Astrocyte of the spinal cord (primary cell): ENCODE data around the gene AGAP1.

Experiments
- DNase-seq: peaks from one replicate; pipeline ENCODE4 v3.0.0; 2011; ENCODE audit warnings: low read depth, low spot score
- H3K4me3 ChIP-seq: 2 replicates; pipeline ENCODE4 v1.5.1; 2011; ENCODE audit warnings: low read depth, mild to moderate bottlenecking, low read length, moderate library complexity
- in situ Hi-C: cut with HindIII; loops from 2 replicates; pipeline ENCODE4 v1.10.0; 2017; ENCODE audit warnings: low sequenced_read_pairs
- TF ChIP-seq, protein P1 (sequence below): IDR thresholded peaks from 2 replicates; pipeline ENCODE4 v1.5.1; 2012; ENCODE audit warnings: low read depth, mild to moderate bottlenecking, low read length, inconsistent platforms

The AGAP1 gene

DNA sequence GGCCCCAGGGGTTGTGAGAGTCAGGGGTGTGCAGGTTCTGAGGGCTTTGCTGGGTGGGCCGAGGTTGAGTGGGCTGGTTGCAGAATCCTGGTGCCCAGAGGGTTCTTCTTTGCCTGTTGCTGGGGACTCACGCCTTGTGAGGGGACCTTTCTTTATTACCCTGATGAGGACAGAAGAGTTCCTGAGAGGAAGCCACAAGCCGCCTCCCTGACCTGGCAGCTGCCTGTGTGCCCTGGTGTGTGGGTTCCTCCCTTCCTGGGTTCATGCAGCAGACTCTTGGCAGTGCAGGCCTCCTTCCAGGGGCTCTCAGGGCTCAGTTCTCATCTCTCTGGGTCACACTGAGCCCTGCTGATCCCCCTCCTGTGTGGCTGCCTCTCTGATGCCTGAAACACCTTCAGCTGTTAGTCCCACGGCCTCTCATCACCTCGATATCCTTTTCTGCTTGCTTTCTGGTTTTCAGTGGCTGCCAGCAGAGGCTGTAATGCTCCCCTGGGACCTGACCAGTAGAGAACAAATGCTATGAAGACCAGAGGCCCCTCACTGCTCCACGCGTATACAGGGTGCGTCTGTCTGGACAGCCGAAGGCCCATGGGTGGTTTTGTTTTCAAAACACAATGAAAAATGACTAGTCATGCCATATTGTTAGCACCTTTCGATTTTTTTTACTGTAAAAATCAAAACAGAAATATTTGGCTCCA is 191.3 kb downstream of the AGAP1 start:
- H3K4me3 ChIP-seq: no peak overlapping the region
- DNase-seq: no peak
- TF ChIP-seq, protein P1, sequence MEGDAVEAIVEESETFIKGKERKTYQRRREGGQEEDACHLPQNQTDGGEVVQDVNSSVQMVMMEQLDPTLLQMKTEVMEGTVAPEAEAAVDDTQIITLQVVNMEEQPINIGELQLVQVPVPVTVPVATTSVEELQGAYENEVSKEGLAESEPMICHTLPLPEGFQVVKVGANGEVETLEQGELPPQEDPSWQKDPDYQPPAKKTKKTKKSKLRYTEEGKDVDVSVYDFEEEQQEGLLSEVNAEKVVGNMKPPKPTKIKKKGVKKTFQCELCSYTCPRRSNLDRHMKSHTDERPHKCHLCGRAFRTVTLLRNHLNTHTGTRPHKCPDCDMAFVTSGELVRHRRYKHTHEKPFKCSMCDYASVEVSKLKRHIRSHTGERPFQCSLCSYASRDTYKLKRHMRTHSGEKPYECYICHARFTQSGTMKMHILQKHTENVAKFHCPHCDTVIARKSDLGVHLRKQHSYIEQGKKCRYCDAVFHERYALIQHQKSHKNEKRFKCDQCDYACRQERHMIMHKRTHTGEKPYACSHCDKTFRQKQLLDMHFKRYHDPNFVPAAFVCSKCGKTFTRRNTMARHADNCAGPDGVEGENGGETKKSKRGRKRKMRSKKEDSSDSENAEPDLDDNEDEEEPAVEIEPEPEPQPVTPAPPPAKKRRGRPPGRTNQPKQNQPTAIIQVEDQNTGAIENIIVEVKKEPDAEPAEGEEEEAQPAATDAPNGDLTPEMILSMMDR: no peak
- in situ Hi-C loops: no loop called here

DNA sequence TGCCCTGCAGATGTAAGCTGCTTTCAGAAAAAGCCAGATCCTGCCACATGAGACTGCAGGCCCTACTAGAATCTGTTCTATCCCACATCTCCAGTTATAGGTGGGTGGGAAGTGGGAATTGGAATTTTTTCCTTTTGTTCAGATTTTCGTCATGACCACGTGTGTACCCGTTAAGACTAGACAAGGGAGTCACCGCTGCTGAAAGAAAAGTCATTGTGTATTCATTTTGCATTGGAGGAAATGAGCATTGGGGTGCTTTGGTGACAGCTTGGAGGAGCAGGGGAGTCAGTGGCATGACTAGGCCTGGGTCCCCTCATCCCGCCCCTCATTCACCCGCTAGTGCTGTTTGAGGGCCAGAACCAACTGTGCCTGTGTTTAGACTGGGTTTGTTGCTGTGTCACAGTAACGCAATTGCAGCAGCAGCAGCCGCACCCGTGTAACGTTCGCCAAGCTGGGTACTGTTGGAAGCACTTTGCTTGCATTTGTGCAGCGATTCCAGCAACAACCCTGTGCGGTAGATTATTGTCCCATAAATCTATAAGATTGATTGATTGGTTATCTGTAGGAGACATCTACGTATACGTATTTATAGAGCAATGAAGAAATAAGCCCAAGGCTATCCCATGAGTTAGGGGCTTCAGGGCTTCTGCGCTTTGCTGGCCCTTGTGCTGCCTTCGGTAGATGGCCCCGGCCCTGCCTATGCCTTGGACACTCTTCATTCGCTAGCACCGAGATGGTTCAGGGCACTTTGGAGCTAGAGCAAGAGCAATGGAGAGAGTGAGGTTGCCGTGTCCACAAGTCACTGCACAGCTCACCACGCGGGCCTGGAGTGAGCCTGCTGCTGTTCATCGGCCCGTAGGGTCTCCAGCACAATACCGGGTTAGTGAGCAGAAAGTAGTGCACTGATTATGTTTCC is 194.9 kb downstream of the AGAP1 start:
- H3K4me3 ChIP-seq: no peak overlapping the region
- in situ Hi-C loops: no loop called here
- TF ChIP-seq, protein P1: no peak
- DNase-seq: no peak

DNA sequence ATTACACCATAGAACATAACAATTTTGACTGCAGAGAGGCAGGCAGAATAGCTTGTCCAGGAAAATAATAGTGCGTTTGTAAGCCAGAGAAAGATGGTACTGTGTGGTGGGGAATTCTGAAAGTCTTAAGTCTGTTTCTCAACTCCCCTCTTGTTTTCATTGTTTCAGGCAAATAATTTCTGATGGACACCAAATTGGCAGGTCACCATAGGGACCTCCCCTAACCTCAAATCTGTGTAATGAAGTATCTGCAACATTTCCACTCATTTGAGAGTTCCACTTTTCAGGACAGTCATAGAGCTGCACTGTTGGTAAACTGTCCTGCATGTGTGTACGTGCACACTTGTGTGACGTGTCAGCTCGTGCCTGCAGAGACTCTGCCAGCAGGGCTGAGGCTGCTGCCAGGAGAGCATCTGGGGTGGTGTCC is 195.6 kb downstream of the AGAP1 start:
- in situ Hi-C loops: no loop called here
- no peak for DNase-seq
- H3K4me3 ChIP-seq: no peak overlapping the region
- TF ChIP-seq, protein P1: no peak

DNA sequence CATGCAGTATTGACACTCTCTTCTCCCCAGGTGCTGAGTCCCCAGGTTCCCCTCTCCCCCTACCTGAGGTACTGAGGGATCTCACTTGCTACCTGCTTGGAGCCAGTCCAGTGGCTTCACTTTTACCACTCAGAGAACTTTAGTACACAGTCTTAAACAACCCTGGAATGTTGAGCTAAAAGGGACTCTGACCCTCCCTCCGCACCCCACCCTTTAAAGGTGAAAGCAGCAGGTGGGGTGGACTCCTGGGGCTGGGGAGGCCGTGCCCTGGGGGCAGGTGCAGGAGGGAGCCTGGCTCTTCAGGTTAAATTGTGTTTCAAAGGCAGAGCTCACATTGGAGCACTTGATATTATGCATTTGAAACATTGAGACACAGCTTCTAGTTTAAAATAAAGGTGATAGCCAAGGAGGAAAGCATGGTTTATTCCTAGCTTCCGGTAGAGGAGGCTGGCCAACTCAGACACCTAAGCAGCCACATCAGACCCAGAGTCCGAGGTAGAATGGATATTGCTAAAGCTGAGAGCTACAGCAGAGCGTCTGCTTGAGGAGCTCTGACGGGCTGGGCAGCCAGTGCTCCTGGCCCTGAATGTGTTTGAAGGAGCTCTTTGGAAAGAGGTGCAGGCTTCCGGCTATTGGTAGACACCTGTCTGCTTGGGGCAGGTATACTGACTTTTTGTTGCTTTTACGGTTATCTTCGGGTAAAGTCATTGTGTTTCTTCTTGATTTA is 196.4 kb downstream of the AGAP1 start:
- TF ChIP-seq, protein P1: no peak
- in situ Hi-C loops: no loop called here
- DNase-seq: no peak
- no peak overlapping the region for H3K4me3 ChIP-seq

DNA sequence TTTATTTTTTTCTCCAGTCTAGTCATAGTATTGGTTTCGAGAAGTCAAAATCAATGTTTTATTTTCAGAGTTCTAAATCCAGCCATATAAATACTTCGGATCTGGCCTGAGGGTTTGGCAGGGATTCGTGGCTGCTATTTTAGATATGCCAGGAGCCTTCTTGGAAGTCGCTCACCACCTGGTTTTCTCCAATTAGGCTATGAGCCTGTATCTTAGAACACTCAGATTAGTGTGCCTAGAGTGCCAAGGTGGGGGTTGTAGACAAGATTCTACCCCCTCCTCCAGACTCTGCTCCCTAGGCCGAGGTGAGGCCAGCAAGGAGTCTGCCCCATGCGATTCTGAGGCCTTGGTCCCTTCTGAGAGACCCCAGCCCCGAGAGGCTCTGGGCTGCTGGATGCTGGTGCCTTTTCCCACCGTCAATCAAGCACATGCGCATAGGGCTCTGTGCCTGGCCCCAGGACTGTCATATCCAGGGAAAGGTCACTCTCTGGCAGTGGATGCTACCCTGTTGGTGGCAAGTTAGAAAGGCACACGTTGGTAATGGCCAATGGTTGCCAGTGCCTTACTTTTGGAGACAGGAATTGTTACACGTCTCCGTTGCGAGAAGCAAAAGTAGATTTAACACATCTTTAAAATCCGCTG is 197.1 kb downstream of the AGAP1 start:
- TF ChIP-seq, protein P1: no peak
- no peak overlapping the region for H3K4me3 ChIP-seq
- no peak for DNase-seq
- in situ Hi-C loops: no loop called here

DNA sequence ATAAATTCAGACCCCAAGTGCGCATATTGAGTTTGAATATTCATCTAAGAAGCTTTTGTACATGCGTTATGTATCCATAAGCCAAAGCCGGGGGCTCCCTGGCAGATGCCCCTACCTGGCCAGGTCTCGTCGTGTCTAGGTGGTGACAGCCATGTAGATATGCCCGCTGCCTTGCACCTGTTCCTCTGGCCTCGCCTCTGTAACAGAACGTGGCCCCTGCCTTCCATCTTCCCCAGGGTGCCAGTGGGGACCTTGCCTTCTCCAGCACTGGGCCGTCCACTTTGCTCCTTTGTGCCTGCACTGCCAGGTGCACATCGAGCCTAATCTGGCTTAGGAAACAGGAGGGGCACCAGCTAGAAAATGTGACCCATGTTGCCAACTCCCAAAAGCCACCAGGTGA is 198.2 kb downstream of the AGAP1 start:
- no peak for DNase-seq
- in situ Hi-C loops: no loop called here
- no peak overlapping the region for H3K4me3 ChIP-seq
- TF ChIP-seq, protein P1: no peak
